Posterior vena cava (tissue), 2 donors: ENCODE results near the gene KCNJ3. TPM values are rescaled to one million over a fixed set of nuclear protein-coding genes. Genes with fewer than 3 reads are reported as not detected.

Experiments
- DNase-seq: peaks from one replicate; pipeline ENCODE4 v3.0.0-alpha.2; 2020; ENCODE audit warnings: low spot score
- intact Hi-C, 2 donors: fragments of 100-400 bp; cut with DNase I; formaldehyde crosslinking; loops; one replicate each; pipeline versions ENCODE4 v1.14.1 to v1.14.2; 2022 to 2023
- total RNA-seq, 2 donors: library from RNA; stranded (reverse); fragmentation: NEBNext Ultra II Directional; extraction: Animal tissue kit (Norgen Biotek cat#: 25700); gene quantifications; one replicate each; pipeline ENCODE4 v1.2.1, GENCODE V29; 2021
- donor health status: DM: yes; HTN: yes; CAD: no.
- donor health status: DM: yes; HTN: yes; CAD: no.

KCNJ3 gene
- total RNA-seq, 2 donors from 2014 or later: 3.3 to 16.2 TPM

DNA sequence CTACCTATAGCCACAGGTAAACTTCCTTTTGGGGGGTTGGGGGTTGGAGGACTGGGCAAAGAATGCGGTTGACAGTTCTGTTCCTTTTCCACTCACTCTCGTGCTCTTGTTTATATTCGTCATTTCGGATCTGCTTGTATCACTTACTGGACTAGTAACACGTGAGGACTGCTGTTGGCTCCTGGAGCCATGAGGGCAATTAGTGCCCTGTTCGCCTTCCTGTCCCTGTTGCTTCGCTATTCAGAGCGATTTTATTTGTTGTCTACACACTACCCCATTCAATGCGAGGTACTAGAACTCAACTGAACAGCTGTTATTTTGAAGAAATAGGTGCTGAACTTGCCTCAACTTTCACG lies 1.1 kb downstream of the KCNJ3 start:
- no peak for DNase-seq
- intact Hi-C loops: loop anchor here (5.0 to 10.0 kb wide), 2 partner anchors 77 to 155 kb away; no protein-coding TSS in a partner anchor

DNA sequence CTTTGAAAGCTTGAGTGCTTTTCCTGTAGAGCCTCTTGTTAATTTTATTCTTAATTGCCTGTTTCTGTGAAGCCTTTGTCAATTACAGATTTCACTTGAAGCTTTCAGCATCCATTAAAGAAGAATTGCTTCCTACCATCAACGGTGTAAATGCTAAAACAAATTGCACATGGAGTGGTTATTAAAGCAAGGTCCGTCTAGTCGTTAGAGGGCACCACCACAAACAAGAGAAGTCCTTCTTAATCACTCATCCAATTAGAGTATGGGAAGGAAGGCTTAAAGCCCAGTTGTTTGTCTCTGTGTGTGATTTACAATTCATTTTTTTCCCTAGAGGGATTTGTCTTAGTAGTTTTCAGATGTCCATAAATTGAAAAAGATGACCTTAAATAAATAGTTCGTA lies 1.6 kb downstream of the KCNJ3 start:
- intact Hi-C loops: no loop called here
- DNase-seq: no peak

DNA sequence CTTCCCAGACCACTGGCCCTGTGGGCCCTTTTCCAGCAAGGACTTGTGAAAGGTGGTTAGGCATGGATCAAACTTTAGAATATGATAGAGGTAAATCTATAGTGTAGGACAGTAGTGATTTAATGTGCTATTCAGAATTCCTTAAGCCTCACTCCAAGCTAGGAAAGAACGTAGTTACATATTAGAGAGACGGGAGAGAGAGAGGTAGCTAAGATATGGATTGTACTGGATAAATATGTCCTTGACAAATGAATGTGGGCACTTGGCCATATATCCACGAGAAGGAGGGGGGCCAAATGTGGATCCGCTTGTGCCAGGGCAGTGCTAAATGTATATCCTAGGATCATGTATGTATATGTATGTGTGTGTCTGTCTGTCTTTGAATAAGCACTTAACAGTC lies 6.5 kb downstream of the KCNJ3 start:
- no peak for DNase-seq
- intact Hi-C loops: no loop called here

DNA sequence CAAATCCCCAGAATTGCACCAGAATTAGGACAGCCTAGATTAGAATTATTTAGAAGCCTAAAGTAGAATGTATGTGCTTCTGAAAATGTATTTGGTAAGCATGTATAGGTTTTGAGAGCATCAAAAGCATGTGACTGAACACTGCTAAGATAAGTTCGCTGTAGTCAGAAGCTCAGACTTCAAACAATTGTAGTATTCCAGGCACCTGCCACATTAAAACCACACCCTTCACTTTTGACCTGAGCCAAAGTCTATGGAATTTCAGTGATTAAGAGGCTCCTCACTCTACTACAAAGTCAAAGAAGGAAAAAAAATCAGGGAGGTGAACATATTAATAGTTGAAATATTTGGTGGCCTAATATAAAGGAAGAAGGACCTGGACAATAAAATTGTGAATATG lies 8.2 kb downstream of the KCNJ3 start:
- DNase-seq: no peak
- intact Hi-C loops: no loop called here

DNA sequence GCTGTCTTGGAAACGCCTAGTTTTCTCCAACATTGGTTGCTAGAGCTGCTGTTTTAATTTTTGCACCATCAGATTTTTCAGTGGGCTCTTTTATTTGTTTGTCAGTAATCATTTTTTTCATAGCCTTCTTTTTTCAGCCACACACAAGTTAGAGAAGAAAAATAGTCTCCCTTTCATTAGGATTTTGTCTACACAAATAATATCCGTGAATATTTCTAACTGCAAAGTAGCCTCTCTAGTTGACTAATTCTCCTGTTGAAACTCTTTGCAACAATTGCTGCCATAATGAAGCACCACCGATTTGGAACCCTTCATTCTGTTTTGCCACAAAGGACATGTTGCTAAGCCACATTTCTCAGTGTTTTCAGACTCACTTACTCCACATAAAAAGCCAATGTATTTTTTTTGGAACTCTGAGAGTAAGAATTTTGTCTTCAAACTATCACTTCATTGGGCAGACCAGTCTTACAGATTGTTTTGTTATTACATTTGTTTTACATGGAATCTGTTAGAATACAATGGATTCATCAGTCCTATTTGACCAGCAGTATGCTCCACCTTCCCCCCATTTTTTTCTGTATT lies 9.6 kb downstream of the KCNJ3 start:
- no peak for DNase-seq
- intact Hi-C loops: no loop called here

DNA sequence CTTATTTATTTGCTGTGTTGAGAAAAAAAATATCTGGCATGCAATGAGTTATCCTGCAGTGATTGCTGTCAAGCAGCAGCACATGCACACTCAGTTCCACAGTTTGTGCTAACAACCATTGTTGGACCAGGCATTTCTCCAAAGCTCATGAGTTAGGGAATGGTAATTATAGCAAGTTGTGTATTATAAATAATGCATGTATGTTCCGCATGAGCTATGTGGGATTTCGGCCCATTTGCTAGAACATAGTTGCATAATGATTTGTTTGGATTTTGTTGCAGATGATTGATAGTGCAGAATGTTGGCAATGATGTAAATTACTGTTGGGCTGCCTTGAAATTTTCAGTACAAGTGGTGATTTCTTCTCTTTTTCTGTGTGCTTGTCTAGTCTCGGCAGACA lies 10.7 kb downstream of the KCNJ3 start:
- intact Hi-C loops: no loop called here
- no peak for DNase-seq

DNA sequence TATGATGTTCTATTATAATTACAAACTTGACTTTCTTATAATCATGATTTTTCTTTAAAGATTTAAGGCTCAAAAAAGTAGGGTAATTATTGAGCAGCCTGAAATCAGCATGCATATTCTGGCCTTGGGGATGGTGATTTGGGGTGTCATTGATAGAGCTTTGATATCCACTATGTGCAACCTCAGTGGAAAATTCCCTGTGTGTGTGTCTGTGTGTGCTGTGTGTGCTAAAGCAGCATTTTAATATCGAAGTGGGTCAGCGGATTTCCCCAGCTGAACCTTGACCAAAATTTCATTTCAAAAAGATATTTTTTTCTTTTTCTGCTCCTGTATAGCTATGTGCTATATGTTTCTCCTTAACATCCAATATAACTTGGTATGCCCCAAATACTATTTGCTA lies 11.6 kb downstream of the KCNJ3 start:
- no peak for DNase-seq
- intact Hi-C loops: no loop called here

DNA sequence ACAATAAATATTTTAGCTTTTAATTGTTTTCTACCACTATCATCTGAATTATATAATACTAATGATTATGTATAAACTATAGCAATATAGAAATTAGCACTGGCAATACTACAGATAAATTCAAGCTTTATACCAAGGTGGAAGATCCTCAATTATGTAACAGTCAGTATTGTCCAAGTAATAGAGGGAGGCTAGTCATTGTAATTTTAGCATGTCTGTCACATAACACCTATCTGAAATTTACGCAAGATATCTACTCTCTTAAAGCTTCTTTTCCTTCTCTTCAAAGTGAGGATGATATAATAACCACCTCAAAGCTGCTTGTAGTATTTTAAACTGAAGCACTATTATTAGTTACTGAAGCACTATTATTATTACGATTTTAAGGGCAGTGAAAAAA lies 12.2 kb downstream of the KCNJ3 start:
- intact Hi-C loops: no loop called here
- no peak for DNase-seq

DNA sequence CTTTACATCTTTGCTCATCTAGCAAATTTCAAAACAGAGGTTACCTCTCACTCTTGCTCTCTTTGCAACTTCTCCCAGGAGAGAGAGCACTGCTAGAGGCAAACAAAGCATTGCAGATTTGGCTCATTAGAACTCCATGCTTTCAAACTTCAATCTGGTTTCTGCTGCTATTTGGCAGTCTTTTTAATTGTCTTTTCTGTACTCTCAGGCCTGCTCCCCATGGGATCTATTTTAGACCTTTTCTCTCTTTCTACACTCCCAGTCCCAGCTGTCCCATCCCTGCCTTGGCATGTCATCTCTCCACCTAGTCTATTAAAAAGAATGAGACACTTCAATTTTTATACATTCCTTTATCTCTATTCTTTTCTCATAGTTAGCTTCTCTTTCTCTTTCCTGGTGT lies 15.2 kb downstream of the KCNJ3 start:
- intact Hi-C loops: no loop called here
- no peak for DNase-seq

DNA sequence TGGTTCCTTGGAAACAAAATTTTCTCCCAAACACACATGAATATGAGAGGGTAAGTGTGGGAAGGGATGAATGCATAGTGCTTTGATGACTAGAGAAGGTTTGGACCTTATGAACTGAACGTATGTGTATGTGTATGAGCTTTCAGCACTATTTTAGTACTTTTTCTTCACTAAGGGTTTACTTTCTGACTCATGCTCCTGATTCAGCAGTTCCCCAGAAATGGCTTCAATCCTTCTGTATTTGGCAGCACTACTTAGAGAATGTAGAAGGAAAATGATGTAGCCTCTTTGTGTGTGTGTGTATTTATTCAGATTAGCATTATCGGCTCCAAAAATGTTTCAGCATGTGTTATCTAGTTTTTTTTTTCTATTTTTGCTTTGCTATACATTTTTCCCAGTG lies 22.2 kb downstream of the KCNJ3 start:
- intact Hi-C loops: no loop called here

DNA sequence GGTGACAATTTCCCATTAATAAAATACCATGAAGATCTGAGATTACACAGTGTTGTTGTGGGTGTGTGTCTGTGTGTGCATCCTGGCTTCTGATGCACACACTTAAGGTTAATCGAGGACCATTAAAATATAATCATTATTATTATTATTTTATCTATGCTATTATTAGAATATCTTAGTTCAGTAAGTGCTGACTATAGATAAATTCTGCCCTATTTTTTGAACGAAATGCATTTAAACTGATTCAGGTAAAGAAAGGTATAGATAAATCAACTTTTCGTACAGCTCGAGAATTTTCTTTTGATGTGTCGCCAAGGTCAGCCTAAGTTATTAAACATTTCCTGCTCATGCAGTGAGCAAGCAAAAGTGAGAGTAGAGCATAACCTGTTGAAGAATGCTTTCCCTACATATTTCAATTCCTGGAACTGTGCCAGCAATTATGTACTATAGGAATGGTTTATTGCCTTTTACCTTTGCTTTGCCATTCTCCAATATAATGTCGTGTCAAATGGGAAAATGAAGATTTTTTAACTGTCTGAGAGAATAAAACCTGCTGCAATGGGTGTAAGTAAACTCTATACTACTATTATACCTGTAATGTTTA lies 25.8 kb downstream of the KCNJ3 start:
- no peak for DNase-seq
- intact Hi-C loops: no loop called here

More for the DNA sequence above, 22.2 kb downstream of the KCNJ3 start:
- no peak for DNase-seq

DNA sequence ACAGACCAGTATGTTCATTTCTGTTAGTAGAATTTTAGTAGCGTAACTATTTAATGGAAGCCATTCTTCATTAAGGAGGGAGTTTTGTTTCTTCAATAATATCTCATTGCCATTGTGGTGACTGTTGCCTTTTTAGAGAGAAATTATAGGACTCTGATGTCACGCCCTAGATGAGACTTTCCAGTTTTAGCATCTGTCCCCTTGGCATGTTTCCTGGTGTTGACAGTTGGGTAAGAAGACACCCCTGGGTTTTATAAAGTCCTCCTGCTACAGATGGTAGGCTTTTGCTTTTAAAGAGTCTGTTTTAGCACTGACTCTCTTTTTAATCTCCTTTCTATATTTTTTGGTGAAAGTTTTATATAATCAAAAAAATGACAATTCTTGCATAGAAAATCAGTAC lies 41.9 kb downstream of the KCNJ3 start:
- DNase-seq: no peak
- intact Hi-C loops: no loop called here

DNA sequence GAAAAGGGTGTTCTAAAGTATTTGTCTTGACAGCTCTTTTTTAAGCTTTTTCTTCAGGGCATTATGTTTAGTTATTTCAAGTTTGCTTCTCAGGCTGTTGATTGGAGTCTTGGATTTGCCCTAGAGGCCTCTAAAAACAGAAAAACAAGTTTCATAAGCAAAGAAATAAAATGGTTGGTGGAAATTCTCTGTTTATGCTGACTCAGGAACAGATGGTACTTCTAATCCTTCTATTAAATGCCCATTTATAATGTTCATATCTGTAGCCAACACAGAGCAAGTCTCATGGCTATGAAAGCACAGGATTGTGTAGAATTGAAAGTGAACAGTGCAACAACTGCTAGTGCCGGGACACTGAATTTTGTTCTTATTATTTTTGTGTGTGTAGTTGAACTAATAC lies 60.4 kb downstream of the KCNJ3 start:
- no peak for DNase-seq
- intact Hi-C loops: no loop called here

DNA sequence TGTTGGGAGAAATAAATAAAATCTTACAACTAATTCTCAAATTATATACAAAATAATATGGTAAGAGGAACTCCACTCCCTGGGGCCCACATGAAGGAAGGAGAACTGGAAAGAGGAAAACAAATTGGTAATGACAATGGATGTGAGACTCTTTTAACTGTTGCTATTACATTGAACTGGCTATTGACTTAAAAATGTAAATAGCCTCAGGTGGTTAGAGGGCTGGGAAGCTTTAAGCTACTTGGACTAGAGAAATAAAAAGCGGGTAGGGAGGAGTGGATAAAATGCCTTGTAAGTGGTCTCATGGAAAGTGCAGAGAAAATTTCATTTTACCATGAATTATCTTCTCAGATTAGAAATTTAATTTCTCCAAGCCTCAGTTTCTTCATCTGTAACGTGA lies 64.1 kb downstream of the KCNJ3 start:
- DNase-seq: no peak
- intact Hi-C loops: no loop called here

DNA sequence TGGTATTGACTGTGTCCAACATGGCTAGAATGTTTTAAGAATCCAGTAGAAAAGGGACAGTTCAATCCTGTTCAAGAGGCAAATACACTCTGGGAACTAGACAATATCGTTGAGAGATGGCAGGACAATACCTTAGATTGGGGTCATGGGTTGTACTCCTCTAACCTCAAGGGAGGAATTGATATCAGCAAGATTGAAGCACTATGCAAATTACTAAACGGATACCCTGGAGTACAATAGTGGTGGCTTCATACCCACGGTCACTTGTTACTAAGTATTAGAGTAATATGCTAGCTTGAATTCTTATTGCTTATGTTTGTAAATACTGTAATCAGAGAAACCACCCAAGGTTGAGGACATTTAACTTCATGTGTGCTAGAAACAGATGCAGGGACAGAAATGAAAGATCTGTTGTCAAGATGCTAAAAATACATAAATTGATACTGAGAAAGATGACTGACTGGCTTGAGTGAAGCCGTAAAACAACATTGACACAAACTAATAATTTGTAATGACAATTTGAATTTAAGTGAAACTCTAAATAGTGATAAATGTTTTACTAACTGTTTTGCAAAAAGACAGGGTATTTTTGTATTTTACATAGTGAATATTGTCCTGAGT lies 73.3 kb downstream of the KCNJ3 start:
- intact Hi-C loops: no loop called here
- no peak for DNase-seq

DNA sequence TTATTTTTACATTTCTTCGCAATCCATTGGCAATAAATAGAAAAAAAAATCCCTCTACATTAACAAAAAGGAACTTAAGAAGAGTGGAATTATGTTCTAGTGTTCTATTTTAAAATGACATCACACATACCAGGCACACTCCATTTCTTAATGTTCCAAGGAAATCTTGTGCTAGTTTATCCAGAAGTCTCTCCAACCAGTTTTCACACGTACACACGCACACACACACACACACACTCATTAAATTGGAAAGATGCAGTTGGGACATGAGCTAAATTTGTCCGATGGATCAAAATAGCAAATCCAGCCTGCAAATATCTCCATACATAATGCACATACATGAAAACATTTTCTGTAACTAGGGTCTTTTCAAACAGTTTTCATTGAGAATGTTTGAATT lies 78.3 kb downstream of the KCNJ3 start:
- DNase-seq: no peak
- intact Hi-C loops: no loop called here

DNA sequence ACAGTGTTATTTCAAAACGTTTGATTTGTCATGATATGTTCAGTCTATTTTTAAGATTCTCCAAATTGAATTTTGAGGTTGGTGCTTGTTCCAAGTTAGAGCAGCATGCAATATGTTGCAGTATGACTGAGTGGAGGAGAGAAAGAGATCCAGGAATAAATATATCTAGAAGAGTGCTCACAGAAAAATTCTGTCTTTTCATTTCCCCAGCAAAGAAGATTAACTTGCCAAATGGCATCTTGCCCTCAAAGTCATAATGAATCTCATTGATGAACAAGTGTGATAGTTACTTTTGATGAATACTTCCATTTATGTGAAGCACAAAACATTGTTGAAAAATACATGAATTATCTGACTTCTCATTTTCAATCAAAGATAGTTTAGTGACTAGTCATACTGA lies 95.9 kb downstream of the KCNJ3 start:
- intact Hi-C loops: no loop called here
- DNase-seq: no peak

DNA sequence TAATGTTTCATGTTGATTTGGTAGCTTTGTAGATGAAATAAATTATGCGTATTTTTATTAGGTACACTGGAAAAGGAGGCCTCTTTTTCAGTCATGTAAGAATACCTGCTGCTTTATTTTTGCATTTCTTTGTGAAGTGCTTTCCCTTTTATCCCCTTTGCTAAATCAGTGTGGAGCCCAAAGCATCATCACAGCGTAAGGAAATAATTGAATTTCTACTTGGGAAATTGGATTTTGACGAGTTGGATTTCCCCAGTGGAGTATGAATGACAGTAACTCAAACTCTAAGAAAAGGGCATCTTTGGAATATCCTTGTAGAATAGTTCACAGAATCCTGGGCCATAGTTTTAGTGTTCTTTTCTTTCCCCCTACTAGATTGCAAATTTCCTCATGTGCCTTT lies 97.2 kb downstream of the KCNJ3 start:
- intact Hi-C loops: no loop called here
- DNase-seq: no peak

DNA sequence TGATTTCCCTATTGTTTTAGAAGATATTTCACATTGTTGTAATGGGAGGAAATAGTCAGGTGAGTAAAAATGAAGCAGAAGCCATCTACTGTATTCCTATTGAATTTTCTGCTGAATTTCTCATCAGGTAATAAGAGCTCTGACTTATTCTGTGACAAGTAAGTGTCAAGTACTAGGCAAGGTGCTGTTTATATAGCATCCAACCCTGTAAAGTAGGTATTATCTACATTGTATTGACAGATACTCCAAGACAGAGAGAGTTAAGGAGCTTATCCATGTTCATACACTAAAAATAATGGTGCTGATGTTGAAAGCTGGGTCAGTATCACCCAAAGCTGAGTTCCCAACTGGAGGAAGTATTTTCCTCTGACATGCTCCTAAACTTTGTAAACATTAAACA lies 106.0 kb downstream of the KCNJ3 start:
- intact Hi-C loops: no loop called here
- no peak for DNase-seq

DNA sequence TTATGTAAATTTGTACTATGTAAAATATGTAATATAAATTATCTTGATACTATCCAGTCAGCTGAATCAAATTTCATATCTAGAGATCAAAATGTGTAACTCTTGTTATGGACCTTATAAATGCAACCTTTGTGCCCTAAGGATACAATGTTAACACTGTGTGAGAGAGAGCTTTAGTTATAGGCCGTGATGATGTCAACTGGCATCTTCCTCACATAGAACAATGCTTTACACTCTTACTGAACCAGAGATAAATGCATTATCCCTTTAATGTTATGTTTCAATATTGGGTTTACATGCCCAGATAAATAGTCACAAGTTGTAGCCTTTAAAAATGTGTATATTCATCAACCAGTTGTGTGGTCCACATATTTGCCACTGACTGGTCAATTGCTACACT lies 115.1 kb downstream of the KCNJ3 start:
- intact Hi-C loops: no loop called here

DNA sequence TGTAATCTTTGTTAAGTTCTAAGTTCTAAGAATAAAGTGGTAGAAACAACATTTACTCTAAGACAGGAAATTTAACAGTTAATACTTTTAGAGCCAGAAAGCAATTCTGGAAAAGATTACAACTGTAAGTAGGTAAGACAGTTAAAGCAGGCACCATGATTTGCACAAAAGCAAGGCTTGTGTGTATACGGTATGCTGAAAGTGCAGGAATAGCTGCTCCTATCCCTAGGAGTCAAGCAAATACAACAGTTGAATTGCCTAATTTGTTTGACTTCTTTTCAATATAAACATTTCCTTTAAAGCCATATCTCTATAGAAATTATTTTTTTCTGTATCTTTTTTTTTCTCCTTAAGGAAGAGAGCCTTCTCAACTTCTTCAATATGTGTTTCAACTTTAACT lies 116.4 kb downstream of the KCNJ3 start:
- intact Hi-C loops: no loop called here
- DNase-seq: no peak

More for the DNA sequence above, 115.1 kb downstream of the KCNJ3 start:
- DNase-seq: no peak
